Endometrial microvascular endothelial cells (primary cell): ENCODE results near the gene NRSN2. TPM values are rescaled to one million over a fixed set of nuclear protein-coding genes. Genes with fewer than 3 reads are reported as not detected.
"Not testable (repeated sequence)": the region's sequence is repeated elsewhere in the genome, so short reads cannot be mapped to it uniquely, and the experiment has no call there.

Experiments used
- in situ Hi-C: cut with HindIII; loops from 2 replicates; pipeline ENCODE4 v1.10.0; 2017; ENCODE audit warnings: low sequenced_read_pairs, low pct_unique_long_range_greater_than_20kb; ENCODE audit errors: inconsistent ontology term
- total RNA-seq: library from RNA; depleted of rRNA; stranded (reverse); fragments of >200 nt; gene quantifications from one replicate; pipeline ENCODE4 v1.2.3, GENCODE V29; 2015; ENCODE audit errors: inconsistent ontology term

The NRSN2 gene
- total RNA-seq, 1 donor from 2014 or later: 47.8 TPM

GRCh38 chr20:324177-325044 is 22.5 kb upstream of the NRSN2 start:
- in situ Hi-C loops: no loop called here

DNA sequence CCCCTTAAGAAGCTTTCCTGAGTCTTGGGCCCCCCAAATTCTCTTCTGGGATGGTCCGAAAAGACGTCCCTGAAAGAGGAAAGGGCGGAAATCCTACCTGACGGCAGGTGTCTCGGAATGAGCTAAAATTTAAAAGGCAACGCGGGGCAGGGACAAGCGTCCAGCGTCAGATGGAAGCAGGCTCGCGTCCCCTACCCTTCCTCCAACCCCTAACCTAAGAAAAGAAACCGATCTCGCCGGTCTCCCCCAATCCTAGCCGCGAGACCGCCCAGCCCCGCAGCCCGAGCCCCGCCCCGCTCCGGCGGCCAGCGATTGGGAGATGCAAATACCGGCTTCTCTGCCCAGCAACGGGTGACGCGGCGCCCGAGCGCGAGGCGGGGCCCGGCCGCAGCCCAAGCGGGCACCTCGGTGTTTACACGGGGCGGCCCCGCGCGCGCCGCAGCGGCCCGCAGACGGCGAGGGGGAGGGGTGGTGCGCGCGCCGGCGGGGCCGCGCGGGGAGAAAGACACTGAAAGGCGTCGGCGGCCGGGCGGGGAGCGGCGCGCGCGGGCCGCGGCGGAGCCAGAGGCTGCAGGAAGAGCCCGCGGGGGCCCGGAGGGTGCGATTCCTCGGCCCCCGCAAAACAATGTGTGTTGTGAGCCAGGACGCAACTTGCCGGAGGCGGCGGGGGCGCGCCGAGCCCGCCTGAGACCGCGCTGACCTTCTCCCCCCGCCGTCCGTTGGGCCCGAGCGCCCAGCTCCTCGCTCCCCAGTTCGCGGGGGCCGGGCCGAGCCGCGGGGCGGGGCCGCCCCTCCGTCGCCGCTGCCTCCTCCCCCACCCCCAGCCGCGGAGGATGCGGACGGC is 21.6 kb upstream of the NRSN2 start, which contains the start of gene SOX12:
Gene SOX12, plus strand, starts transcription at position 508 of the 844 bp plus-strand sequence. CDS start 373 bp downstream, outside the sequence.
- in situ Hi-C loops: no loop called here

DNA sequence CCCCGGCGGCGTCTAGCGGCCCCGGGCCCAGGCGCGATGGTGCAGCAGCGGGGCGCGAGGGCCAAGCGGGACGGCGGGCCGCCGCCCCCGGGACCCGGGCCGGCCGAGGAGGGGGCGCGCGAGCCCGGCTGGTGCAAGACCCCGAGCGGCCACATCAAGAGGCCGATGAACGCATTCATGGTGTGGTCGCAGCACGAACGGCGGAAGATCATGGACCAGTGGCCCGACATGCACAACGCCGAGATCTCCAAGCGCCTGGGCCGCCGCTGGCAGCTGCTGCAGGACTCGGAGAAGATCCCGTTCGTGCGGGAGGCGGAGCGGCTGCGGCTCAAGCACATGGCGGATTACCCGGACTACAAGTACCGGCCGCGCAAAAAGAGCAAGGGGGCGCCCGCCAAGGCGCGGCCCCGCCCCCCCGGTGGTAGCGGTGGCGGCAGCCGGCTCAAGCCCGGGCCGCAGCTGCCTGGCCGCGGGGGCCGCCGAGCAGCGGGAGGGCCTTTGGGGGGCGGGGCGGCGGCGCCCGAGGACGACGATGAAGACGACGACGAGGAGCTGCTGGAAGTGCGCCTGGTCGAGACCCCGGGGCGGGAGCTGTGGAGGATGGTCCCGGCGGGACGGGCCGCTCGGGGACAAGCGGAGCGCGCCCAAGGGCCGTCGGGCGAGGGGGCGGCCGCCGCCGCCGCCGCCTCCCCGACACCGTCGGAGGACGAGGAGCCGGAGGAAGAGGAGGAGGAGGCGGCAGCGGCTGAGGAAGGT is 20.8 kb upstream of the NRSN2 start:
- in situ Hi-C loops: no loop called here

GRCh38 chr20:326645-327185 is 20.2 kb upstream of the NRSN2 start:
- in situ Hi-C loops: no loop called here

DNA sequence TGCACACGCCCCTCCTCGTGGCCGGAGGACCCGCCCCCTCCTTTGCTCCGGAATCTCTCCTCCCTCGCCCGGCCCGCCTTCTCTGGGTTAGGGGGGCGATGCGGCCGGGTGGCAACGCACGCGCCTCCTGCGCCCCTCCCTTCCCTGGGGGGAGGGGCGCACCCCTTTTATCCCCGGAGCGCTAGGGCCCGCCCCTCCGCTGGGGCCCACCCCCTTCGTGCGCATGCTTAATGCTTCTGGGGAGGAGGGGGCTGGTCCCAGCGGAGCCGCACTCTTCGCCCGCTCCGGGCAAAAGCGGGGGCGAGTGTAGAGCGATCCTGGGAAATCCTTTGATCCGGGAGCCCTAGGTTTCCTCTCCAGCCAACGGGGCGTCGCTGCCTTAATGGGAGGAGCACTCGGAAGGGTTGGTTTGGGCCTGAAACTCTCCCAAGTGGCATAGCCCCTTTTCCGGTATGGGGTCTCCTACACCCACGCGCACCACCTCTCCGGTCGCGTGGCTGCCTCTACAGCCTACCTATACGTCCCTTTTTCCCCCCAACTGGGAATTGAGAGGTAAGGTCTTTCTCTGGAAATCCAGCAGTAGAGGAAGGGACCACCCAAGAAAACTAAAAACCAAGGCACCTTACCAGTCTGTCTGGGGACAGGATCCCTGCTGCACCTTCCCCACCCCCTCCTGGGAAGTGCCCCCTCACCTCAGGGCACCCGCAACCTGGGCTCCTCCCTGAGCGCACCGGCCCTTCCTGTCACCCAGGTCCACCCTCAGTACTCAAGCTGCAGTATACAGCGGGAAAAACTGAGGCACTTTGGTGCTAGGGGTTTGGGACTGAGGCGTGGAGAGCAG is 19.5 kb upstream of the NRSN2 start:
- in situ Hi-C loops: no loop called here

GRCh38 chr20:328027-328974 is 18.6 kb upstream of the NRSN2 start:
- in situ Hi-C loops: no loop called here

GRCh38 chr20:328975-329695 is 17.8 kb upstream of the NRSN2 start:
- in situ Hi-C loops: no loop called here

GRCh38 chr20:329851-330232 is 17.1 kb upstream of the NRSN2 start:
- in situ Hi-C loops: no loop called here

- in situ Hi-C loops: no loop called here
Observed at GRCh38 chr20:330233-331149, 16.4 kb upstream of the NRSN2 start.

DNA sequence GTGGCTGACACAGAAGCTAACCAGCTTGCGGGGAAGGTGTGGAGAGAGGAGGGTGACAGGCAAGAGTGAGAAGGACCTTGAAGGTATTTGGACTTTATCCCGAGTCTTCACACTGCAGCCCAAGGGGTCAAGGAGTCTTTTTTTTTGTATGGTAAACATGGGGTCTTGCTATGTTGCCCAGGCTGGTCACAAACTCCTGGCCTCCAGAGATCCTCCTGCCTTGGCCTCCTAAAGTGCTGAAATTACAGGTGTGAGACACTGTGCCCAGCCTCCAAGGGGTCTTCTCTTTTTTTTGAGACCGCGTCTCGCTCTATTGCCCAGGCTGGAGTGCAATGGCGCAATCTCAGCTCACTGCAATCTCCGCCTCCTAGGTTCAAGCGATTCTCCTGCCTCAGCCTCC is 12.3 kb upstream of the NRSN2 start:
- in situ Hi-C loops: no loop called here

DNA sequence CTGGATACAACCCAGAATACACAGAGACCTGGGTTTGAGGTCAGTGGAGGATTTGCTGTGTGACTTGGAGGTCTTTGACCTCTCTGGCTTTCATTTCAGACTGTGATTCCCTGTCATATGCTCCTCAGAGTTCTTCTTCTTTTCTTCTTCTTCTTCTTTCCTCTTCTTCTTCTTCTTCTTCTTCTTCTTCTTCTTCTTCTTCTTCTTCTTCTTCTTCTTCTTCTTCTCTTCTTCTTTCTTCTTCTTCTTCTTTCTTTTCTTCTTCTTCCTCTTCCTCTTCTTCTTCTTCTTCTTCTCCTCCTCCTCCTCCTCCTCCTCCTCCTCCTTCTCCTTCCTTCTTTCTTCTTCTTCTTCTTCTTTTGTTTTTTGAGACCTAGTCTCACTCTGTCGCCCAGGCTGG is 10.9 kb upstream of the NRSN2 start:
- in situ Hi-C loops: not testable (repeated sequence)

GRCh38 chr20:341682-342081 is 5.2 kb upstream of the NRSN2 start:
- in situ Hi-C loops: no loop called here

- in situ Hi-C loops: no loop called here
Observed at GRCh38 chr20:343107-343506, 3.8 kb upstream of the NRSN2 start.

GRCh38 chr20:346033-346639 is 775 bp upstream of the NRSN2 start:
- in situ Hi-C loops: no loop called here

DNA sequence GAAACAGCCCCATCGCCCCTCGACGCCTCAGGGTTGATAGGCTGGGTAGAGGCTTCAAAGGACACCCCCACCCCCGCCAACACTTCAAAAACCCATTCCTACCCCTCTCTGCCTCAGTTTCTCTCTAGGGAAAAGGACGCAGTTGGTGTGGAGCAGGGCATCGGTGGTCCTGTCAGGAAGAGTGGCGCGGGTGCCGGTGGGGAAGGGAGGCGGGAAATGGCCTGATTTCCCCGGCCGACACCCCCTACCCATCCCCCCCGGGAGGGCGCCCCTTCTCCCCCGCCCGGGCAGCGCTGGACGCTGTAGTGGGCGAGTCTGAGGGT is 367 bp downstream of the NRSN2 start:
- in situ Hi-C loops: no loop called here
